Endothelial cell of umbilical vein (primary cell): Measurements from ENCODE around the gene NUP214. TPM values are rescaled to one million over a fixed set of nuclear protein-coding genes. Genes with fewer than 3 reads are reported as not detected.

Experiments used
- BruUV-seq: library from RNA; stranded (reverse); fragments of 400-500 nt; replicated peaks from 2 replicates; lab custom pipeline; 2021; lab: Mats Ljungman, UMichigan
- CTCF ChIA-PET: fragments of 300-600, 350-600 bp; sonication (Branson Sonifier 250); formaldehyde crosslinking; loops from one replicate; lab custom pipeline; 2021; ENCODE audit warnings: antibody characterized with exemption, inconsistent platforms; lab: Charles Lee
- POLR2A ChIA-PET: fragments of 300-600, 350-600 bp; sonication (Branson Sonifier 250); formaldehyde crosslinking; loops from one replicate; lab custom pipeline; 2021; ENCODE audit warnings: antibody characterized with exemption, inconsistent platforms; lab: Charles Lee
- DNase-seq: peaks from one replicate; pipeline ENCODE4 v3.0.0-alpha.2; 2011; ENCODE audit warnings: low read depth, low spot score
- FAIRE-seq: peaks from 2 replicates; lab custom pipeline; 2011; peaks lifted over from hg19 to GRCh38; lab: Jason Lieb, UNC
- H2AFZ ChIP-seq: 2 replicates; pipeline ENCODE4 v1.6.0; 2012; ENCODE audit warnings: low read depth, low read length, control low read depth, inconsistent platforms
- H3K27ac ChIP-seq: 2 replicates; pipeline ENCODE4 v1.5.1; 2011; ENCODE audit warnings: low read depth, mild to moderate bottlenecking, control low read depth, low read length, moderate library complexity; ENCODE audit not compliant: insufficient read depth
- H3K27me3 ChIP-seq, 2 experiments: 2 replicates each; pipeline versions ENCODE4 v1.6.0 to v1.6.1; 2011; ENCODE audit warnings: low read length in 2 of 2, mixed read lengths in 1 of 2; ENCODE audit not compliant: control insufficient read depth in 2 of 2, insufficient read depth in 2 of 2
- H3K36me3 ChIP-seq, 2 experiments: 2 replicates in 1 of 2; 3 replicates in 1 of 2; pipeline ENCODE4 v1.5.1; 2011; ENCODE audit warnings: low read length in 2 of 2, mild to moderate bottlenecking in 1 of 2, moderate library complexity in 1 of 2; ENCODE audit not compliant: control insufficient read depth in 2 of 2, insufficient read depth in 2 of 2; ENCODE audit errors: extremely low read depth in 1 of 2
- H3K4me1 ChIP-seq: 3 replicates; pipeline ENCODE4 v1.5.1; 2011; ENCODE audit warnings: mild to moderate bottlenecking, low read length; ENCODE audit not compliant: control insufficient read depth, insufficient read depth; ENCODE audit errors: extremely low read depth
- H3K4me2 ChIP-seq: 2 replicates; pipeline ENCODE4 v1.6.1; 2011; ENCODE audit warnings: low read length, control low read depth, mixed read lengths; ENCODE audit not compliant: insufficient read depth
- H3K4me3 ChIP-seq, 3 experiments: fragments of 200-600 bp in 1 of 3; sonication (generic), shearing (Covaris generic) in 1 of 3; replicated peaks in 1 of 3; 2 replicates each; pipeline ENCODE4 v1.5.1; 2011 to 2016; ENCODE audit warnings: control low read depth in 3 of 3, low read length in 3 of 3, mild to moderate bottlenecking in 2 of 3, inconsistent platforms in 1 of 3, low read depth in 1 of 3, moderate library complexity in 1 of 3; ENCODE audit not compliant: insufficient read depth in 1 of 3
- H3K79me2 ChIP-seq: 2 replicates; pipeline ENCODE4 v1.6.0; 2012; ENCODE audit warnings: low read length, inconsistent platforms; ENCODE audit not compliant: control insufficient read depth, insufficient read depth
- H3K9ac ChIP-seq: replicated peaks from 2 replicates; pipeline ENCODE3; 2011; ENCODE audit warnings: low read length, control low read depth; ENCODE audit not compliant: insufficient read depth; ENCODE audit errors: extremely low read depth
- H3K9me1 ChIP-seq: replicated peaks from 3 replicates; pipeline ENCODE4 v1.6.0; 2011; ENCODE audit warnings: mild to moderate bottlenecking, low read length; ENCODE audit not compliant: control insufficient read depth, insufficient read depth; ENCODE audit errors: extremely low read depth
- H3K9me3 ChIP-seq: replicated peaks from 2 replicates; pipeline ENCODE4 v1.5.1; 2012; ENCODE audit warnings: low read length, inconsistent platforms; ENCODE audit not compliant: control insufficient read depth, insufficient read depth
- H4K20me1 ChIP-seq: replicated peaks from 2 replicates; pipeline ENCODE3; 2011; ENCODE audit warnings: mild to moderate bottlenecking, low read length; ENCODE audit not compliant: control insufficient read depth, insufficient read depth; ENCODE audit errors: extremely low read depth
- EZH2 ChIP-seq: IDR thresholded peaks from 2 replicates; pipeline ENCODE4 v1.6.1; 2012; ENCODE audit warnings: borderline replicate concordance, low read depth, mild to moderate bottlenecking, moderate library complexity, low read length, inconsistent platforms; ENCODE audit not compliant: severe bottlenecking
- FOS ChIP-seq: IDR thresholded peaks from 2 replicates; pipeline ENCODE4 v1.6.1; 2011; ENCODE audit warnings: mild to moderate bottlenecking, low read length, moderate library complexity, borderline replicate concordance; ENCODE audit not compliant: insufficient read depth
- GATA2 ChIP-seq: IDR thresholded peaks from 2 replicates; pipeline ENCODE4 v1.7.0; 2011; ENCODE audit warnings: low read depth, mild to moderate bottlenecking, moderate library complexity, mixed read lengths, low read length; ENCODE audit not compliant: insufficient read length, insufficient read depth
- JUN ChIP-seq: IDR thresholded peaks from 2 replicates; pipeline ENCODE4 v1.6.1; 2011; ENCODE audit warnings: borderline replicate concordance, low read depth; ENCODE audit not compliant: insufficient read length, insufficient read depth
- MYC ChIP-seq: IDR thresholded peaks from one replicate; pipeline ENCODE4 v1.6.1; 2011; ENCODE audit warnings: mild to moderate bottlenecking, low read depth, low read length
- POLR2A ChIP-seq: IDR thresholded peaks from 2 replicates; pipeline ENCODE4 v1.6.1; 2012; ENCODE audit warnings: low read depth, mild to moderate bottlenecking, control low read depth, low read length
- POLR2AphosphoS5 ChIP-seq: IDR thresholded peaks from 2 replicates; pipeline ENCODE4 v1.6.1; 2012; ENCODE audit warnings: low read depth, mild to moderate bottlenecking, control low read depth, low read length, moderate library complexity; ENCODE audit not compliant: insufficient read depth
- dilution Hi-C: fragments of 300-500 bp; cut with MboI; formaldehyde crosslinking; loops from one replicate; pipeline ENCODE4 v1.15.0; 2019; ENCODE audit warnings: low sequenced_read_pairs; ENCODE audit not compliant: extremely low pct_ligation_motif_present
- intact Hi-C: fragments of 100-400 bp; cut with micrococcal nuclease; formaldehyde crosslinking; loops from one replicate; pipeline ENCODE4 v1.10.0; 2022
- polyA plus RNA-seq, 4 experiments: library from polyadenylated mRNA; depleted of rRNA in 3 of 4; stranded (reverse) in 3 of 4; unstranded in 1 of 4; fragments of >200 nt; gene quantifications; 2 replicates each; pipeline versions ENCODE4 v1.2.1 to v1.2.3, GENCODE V29; 2011 to 2012; ENCODE audit warnings: missing spikeins in 1 of 4
- total RNA-seq: library from RNA; stranded (reverse); gene quantifications from 2 replicates; pipeline ENCODE4 v1.2.3, GENCODE V29; 2021
- TF ChIP-seq, protein P1 (sequence below): IDR thresholded peaks from 2 replicates; pipeline ENCODE4 v1.6.1; 2011; ENCODE audit not compliant: insufficient read depth, insufficient read length
- TF ChIP-seq, protein P2 (sequence below), 2 donors: IDR thresholded peaks; 1 replicate in 1 of 2; 2 replicates in 1 of 2; pipeline ENCODE4 v1.5.1; 2011; ENCODE audit warnings: low read length in 2 of 2, mild to moderate bottlenecking in 2 of 2, moderate library complexity in 2 of 2, control low read depth in 1 of 2, inconsistent platforms in 1 of 2, low read depth in 1 of 2; ENCODE audit not compliant: insufficient read depth in 1 of 2; ENCODE audit errors: extremely low read depth in 1 of 2

The NUP214 gene
- total and polyA plus RNA-seq, 2 donors (not counting 3 experiments of a cell fraction or from before 2014, with no cell fraction given), result 28.7 to 65.9 TPM

DNA sequence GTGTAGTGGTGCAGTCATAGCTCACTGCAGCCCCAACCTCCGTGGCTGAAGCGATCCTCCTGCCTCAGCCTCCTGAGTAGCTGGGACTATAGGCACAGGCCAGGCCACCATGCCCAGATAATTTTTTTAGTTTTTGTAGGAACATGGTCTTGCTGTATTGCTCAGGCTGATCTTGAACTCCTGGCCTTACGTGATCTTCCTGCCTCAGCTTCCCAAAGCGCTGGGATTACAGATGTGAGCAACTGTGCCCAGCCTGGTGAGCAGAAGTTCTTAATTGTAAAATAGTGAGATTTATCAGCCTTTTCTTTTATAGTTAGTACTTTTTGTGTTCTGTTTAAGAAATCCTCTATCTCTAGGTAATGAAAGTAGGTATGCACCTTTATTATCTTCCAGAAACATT, 42.5 kb downstream of the NUP214 start:
- H3K79me2 ChIP-seq, result peaks cover 7% of the 10 kb centered on the region
- dilution Hi-C loops (no loop called here), intact Hi-C loops (no loop called here)
- H3K27ac ChIP-seq, result no peak overlapping the region
- no peaks in the 10 kb centered on the region for H3K4me1 ChIP-seq
- H3K36me3 ChIP-seq, result peaks cover 9 to 13% of the 10 kb centered on the region in 2 experiments
- no peaks in the 10 kb centered on the region for H4K20me1 ChIP-seq
- H3K4me3 ChIP-seq, result no peak overlapping the region
- TF ChIP-seq, protein P1, sequence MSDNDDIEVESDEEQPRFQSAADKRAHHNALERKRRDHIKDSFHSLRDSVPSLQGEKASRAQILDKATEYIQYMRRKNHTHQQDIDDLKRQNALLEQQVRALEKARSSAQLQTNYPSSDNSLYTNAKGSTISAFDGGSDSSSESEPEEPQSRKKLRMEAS, result no peak
- no peak for TF ChIP-seq FOS
- POLR2A ChIA-PET, result no interaction called here
- no peaks in the 10 kb centered on the region for H3K9me1 ChIP-seq
- no peaks in the 10 kb centered on the region for H3K9me3 ChIP-seq
- H3K9ac ChIP-seq, result no peak overlapping the region
- FAIRE-seq (no peak), DNase-seq (no peak)
- no TSS peak for BruUV-seq
- no peaks in the 10 kb centered on the region for H3K27me3 ChIP-seq
- CTCF ChIA-PET, result interaction anchor here (0.9 to 1.8 kb wide), 4 partner anchors 10 to 168 kb away, joined by 3 to 7 read pairs (median 4); no protein-coding TSS in a partner anchor
- no peak overlapping the region for H3K4me2 ChIP-seq
- H2AFZ ChIP-seq, result no peak overlapping the region

DNA sequence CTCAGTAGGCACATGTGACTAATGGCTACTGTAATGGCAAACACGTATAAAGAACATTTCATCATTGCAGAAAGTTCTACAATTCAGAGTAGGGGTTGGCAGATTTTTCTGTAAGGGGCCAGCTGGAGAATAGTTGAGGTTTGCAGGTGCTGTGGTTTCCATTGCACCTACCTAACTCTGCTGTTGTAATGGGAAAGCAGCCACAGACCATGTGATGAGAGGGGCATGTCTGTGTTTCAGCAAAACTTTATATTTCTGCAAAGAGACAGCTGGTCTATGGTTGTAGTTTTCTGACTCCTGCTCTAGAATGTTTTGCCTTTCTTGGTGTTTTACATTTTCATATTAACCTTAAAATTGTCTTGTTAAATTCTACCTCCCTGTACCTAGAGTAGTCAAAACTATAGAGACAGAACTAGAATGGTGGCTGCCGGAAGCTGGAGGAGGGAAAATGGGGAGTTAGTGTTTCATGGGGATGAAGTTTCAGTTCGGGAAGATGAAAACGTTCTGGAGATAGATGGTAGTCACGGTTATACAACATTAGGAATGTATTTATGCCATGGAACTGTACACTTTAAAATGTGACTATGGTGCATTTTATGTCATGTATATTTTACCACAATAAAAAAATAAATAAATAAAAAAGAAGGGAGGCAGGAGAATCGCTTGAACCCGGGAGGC, 44.3 kb downstream of the NUP214 start:
- intact Hi-C loops, result no loop called here
- no peak for FAIRE-seq
- ChIA-PET POLR2A (no interaction called here), CTCF (interaction anchor here (0.9 to 1.8 kb wide), 2 partner anchors 26 to 167 kb away, joined by 3 to 8 read pairs; no protein-coding TSS in a partner anchor)
- no peaks in the 10 kb centered on the region for H4K20me1 ChIP-seq
- no peak for TF ChIP-seq GATA2
- no peak for TF ChIP-seq EZH2
- TF ChIP-seq POLR2AphosphoS5, result no peak
- no peak for TF ChIP-seq FOS
- TF ChIP-seq, protein P2, sequence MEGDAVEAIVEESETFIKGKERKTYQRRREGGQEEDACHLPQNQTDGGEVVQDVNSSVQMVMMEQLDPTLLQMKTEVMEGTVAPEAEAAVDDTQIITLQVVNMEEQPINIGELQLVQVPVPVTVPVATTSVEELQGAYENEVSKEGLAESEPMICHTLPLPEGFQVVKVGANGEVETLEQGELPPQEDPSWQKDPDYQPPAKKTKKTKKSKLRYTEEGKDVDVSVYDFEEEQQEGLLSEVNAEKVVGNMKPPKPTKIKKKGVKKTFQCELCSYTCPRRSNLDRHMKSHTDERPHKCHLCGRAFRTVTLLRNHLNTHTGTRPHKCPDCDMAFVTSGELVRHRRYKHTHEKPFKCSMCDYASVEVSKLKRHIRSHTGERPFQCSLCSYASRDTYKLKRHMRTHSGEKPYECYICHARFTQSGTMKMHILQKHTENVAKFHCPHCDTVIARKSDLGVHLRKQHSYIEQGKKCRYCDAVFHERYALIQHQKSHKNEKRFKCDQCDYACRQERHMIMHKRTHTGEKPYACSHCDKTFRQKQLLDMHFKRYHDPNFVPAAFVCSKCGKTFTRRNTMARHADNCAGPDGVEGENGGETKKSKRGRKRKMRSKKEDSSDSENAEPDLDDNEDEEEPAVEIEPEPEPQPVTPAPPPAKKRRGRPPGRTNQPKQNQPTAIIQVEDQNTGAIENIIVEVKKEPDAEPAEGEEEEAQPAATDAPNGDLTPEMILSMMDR (IDR thresholded peaks at IDR 0.05; ENCODE audit: extremely low read depth in 1 of 2, insufficient read depth in 1 of 2, low read depth in 1 of 2, low read length in 2 of 2), result no peak
- no peak for TF ChIP-seq JUN
- no peak for TF ChIP-seq MYC
- TF ChIP-seq, protein P1, result no peak
- TF ChIP-seq POLR2A, result no peak
- no peaks in the 10 kb centered on the region for H3K9me3 ChIP-seq
- no peak overlapping the region for H3K9ac ChIP-seq
- dilution Hi-C loops, result no loop called here
- no TSS peak for BruUV-seq
- DNase-seq, result no peak
- no peaks in the 10 kb centered on the region for H3K9me1 ChIP-seq
- peaks cover 7% of the 10 kb centered on the region for H3K79me2 ChIP-seq
- no peaks in the 10 kb centered on the region for H3K4me1 ChIP-seq
- peaks cover 3 to 4% of the 10 kb centered on the region in 2 experiments for H3K36me3 ChIP-seq
- H2AFZ ChIP-seq, result no peak overlapping the region
- no peaks in the 10 kb centered on the region for H3K27me3 ChIP-seq
- H3K27ac ChIP-seq, result no peak overlapping the region
- H3K4me3 ChIP-seq, result no peak overlapping the region
- no peak overlapping the region for H3K4me2 ChIP-seq
